Skeletal muscle tissue (tissue), 4 donors: ENCODE data around the gene PACRG. TPM values are rescaled to one million over a fixed set of nuclear protein-coding genes. Genes with fewer than 3 reads are reported as not detected.

Source experiments
- H3K27ac ChIP-seq: one replicate; pipeline ENCODE4 v1.7.0; 2013; ENCODE audit warnings: mild to moderate bottlenecking, low read depth, low read length, inconsistent platforms
- H3K27me3 ChIP-seq, 3 donors: one replicate each; pipeline ENCODE4 v1.7.0; 2013; ENCODE audit warnings: low read length in 3 of 3; ENCODE audit not compliant: control insufficient read depth in 3 of 3, insufficient read depth in 3 of 3
- H3K36me3 ChIP-seq, 3 donors: one replicate each; pipeline ENCODE4 v1.7.0; 2013; ENCODE audit warnings: low read length in 3 of 3; ENCODE audit not compliant: control insufficient read depth in 3 of 3, insufficient read depth in 3 of 3
- H3K4me1 ChIP-seq, 3 donors: one replicate each; pipeline ENCODE4 v1.7.0; 2013; ENCODE audit warnings: low read length in 3 of 3, mild to moderate bottlenecking in 3 of 3; ENCODE audit not compliant: control insufficient read depth in 3 of 3, insufficient read depth in 3 of 3
- H3K4me3 ChIP-seq, 3 donors: one replicate each; pipeline ENCODE4 v1.7.0; 2013; ENCODE audit warnings: low read length in 3 of 3
- H3K9ac ChIP-seq, 3 donors: one replicate each; pipeline ENCODE4 v1.7.0; 2013; ENCODE audit warnings: low read length in 3 of 3, mild to moderate bottlenecking in 3 of 3, moderate library complexity in 2 of 3, low read depth in 1 of 3
- H3K9me3 ChIP-seq, 3 donors: one replicate each; pipeline ENCODE4 v1.7.0; 2013; ENCODE audit warnings: low read length in 3 of 3; ENCODE audit not compliant: control insufficient read depth in 3 of 3
- total RNA-seq: library from RNA; depleted of rRNA; stranded (reverse); fragments of >200 nt; gene quantifications from one replicate; pipeline ENCODE4 v1.2.3, GENCODE V29; 2014
- donor health status: Osteomylitis.

PACRG gene
- total RNA-seq, 1 donor from 2014 or later: 1.0 TPM

- Histone ChIP-seq H3K9ac (no peak overlapping the region), H3K36me3 (no peaks in the 10 kb centered on the region), H3K9me3 (no peaks in the 10 kb centered on the region), H3K4me1 (peaks cover 3 to 9% (median 6%) of the 10 kb centered on the region in 3 donors), H3K27me3 (no peaks in the 10 kb centered on the region), H3K27ac (no peak overlapping the region), H3K4me3 (no peak overlapping the region)
These were observed 522.3 kb downstream of the PACRG start for GRCh38 chr6:163250116-163250515.

- Histone ChIP-seq H3K4me3 (no peak overlapping the region), H3K4me1 (peaks cover 3 to 9% (median 6%) of the 10 kb centered on the region in 3 donors), H3K27ac (no peak overlapping the region), H3K9ac (no peak overlapping the region), H3K27me3 (no peaks in the 10 kb centered on the region), H3K36me3 (no peaks in the 10 kb centered on the region), H3K9me3 (no peaks in the 10 kb centered on the region)
These were observed 524.4 kb downstream of the PACRG start for GRCh38 chr6:163252061-163252591.

- no peak overlapping the region for H3K4me3 ChIP-seq
These were observed 525.9 kb downstream of the PACRG start for GRCh38 chr6:163253556-163254213.

GRCh38 chr6:163254341-163254835, 526.6 kb downstream of the PACRG start:
- H3K36me3 ChIP-seq: no peaks in the 10 kb centered on the region
- H3K27me3 ChIP-seq: no peaks in the 10 kb centered on the region
- peak overlapping the region; percentile 61 for H3K27ac ChIP-seq
- H3K4me1 ChIP-seq: peaks cover 3 to 9% (median 6%) of the 10 kb centered on the region in 3 donors
- no peak overlapping the region for H3K4me3 ChIP-seq
- no peaks in the 10 kb centered on the region for H3K9me3 ChIP-seq
- H3K9ac ChIP-seq: no peak overlapping the region

More at GRCh38 chr6:163253556-163254213, 525.9 kb downstream of the PACRG start:
- H3K4me1 ChIP-seq: peaks cover 3 to 9% (median 6%) of the 10 kb centered on the region in 3 donors
- peak overlapping the region; percentile 61 for H3K27ac ChIP-seq
- H3K9me3 ChIP-seq: no peaks in the 10 kb centered on the region
- H3K27me3 ChIP-seq: no peaks in the 10 kb centered on the region
- H3K36me3 ChIP-seq: no peaks in the 10 kb centered on the region
- peak overlapping the region in 2 of 3 donors; percentile 25 to 41 for H3K9ac ChIP-seq

GRCh38 chr6:163255265-163255664, 527.5 kb downstream of the PACRG start:
- Histone ChIP-seq H3K27me3 (no peaks in the 10 kb centered on the region), H3K9ac (no peak overlapping the region), H3K4me3 (no peak overlapping the region), H3K4me1 (peaks cover 6 to 12% (median 11%) of the 10 kb centered on the region in 3 donors), H3K9me3 (no peaks in the 10 kb centered on the region), H3K36me3 (no peaks in the 10 kb centered on the region), H3K27ac (no peak overlapping the region)

- H3K9ac ChIP-seq: peak overlapping the region in 1 of 3 donors; percentile 59
- H3K4me1 ChIP-seq: peaks cover 12 to 32% (median 16%) of the 10 kb centered on the region in 3 donors
- no peaks in the 10 kb centered on the region for H3K27me3 ChIP-seq
- no peaks in the 10 kb centered on the region for H3K9me3 ChIP-seq
- H3K27ac ChIP-seq: no peak overlapping the region
- no peaks in the 10 kb centered on the region for H3K36me3 ChIP-seq
- peak overlapping the region in 2 of 3 donors; percentile 62 for H3K4me3 ChIP-seq
These were observed 531.9 kb downstream of the PACRG start for GRCh38 chr6:163259689-163260088.

GRCh38 chr6:163260111-163260895, 532.5 kb downstream of the PACRG start:
- Histone ChIP-seq H3K9ac (peak overlapping the region in 2 of 3 donors; percentile 59 to 76), H3K9me3 (no peaks in the 10 kb centered on the region), H3K36me3 (no peaks in the 10 kb centered on the region), H3K4me1 (peaks cover 12 to 33% (median 16%) of the 10 kb centered on the region in 3 donors), H3K27ac (no peak overlapping the region), H3K27me3 (no peaks in the 10 kb centered on the region), H3K4me3 (peak overlapping the region; percentile 49 to 62 (median 62))

- H3K9ac ChIP-seq: peak overlapping the region in 2 of 3 donors; percentile 44 to 59
These were observed 533.1 kb downstream of the PACRG start for GRCh38 chr6:163260911-163261310.

GRCh38 chr6:163261361-163261760, 533.6 kb downstream of the PACRG start:
- H3K4me1 ChIP-seq: peaks cover 12 to 33% (median 16%) of the 10 kb centered on the region in 3 donors
- H3K36me3 ChIP-seq: no peaks in the 10 kb centered on the region
- H3K27ac ChIP-seq: no peak overlapping the region
- H3K4me3 ChIP-seq: no peak overlapping the region
- H3K9ac ChIP-seq: no peak overlapping the region
- no peaks in the 10 kb centered on the region for H3K9me3 ChIP-seq
- no peaks in the 10 kb centered on the region for H3K27me3 ChIP-seq

More at GRCh38 chr6:163260911-163261310, 533.1 kb downstream of the PACRG start:
- H3K4me3 ChIP-seq: peak overlapping the region; percentile 49 to 62 (median 62)
- H3K27ac ChIP-seq: no peak overlapping the region
- peaks cover 12 to 33% (median 16%) of the 10 kb centered on the region in 3 donors for H3K4me1 ChIP-seq
- H3K27me3 ChIP-seq: no peaks in the 10 kb centered on the region
- no peaks in the 10 kb centered on the region for H3K36me3 ChIP-seq
- H3K9me3 ChIP-seq: no peaks in the 10 kb centered on the region
